ENCODE results near the gene DLK2.

DNA sequence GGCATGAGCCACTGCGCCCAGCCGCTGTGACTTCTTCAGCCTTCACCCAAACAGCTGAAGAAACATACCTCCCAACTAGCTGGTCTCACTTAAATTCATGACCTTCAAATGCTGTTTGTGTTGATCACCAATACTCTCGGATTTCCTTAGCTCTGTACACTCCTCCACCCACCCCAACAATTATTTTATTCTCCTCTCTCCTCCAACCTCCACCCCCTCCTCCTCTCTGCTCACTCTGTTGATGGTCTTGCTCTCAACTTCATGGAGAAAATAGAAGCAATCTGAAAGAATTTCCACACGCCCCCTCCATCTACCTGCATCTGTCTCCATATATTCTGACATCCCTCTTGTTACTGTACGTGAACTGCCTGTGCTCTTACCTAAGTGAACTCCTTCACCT is 6.6 kb upstream of the DLK2 start:
- TF ChIP-seq, protein P1, sequence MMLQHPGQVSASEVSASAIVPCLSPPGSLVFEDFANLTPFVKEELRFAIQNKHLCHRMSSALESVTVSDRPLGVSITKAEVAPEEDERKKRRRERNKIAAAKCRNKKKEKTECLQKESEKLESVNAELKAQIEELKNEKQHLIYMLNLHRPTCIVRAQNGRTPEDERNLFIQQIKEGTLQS (CRISPR knock-in tag; conservative IDR thresholded peaks at IDR 0.05), result no peak
- TF ChIP-seq CBFB (CRISPR knock-in tag; IDR thresholded peaks at IDR 0.05; ENCODE audit: low read depth) (no peak), TEAD4 (CRISPR knock-in tag; IDR thresholded peaks at IDR 0.05) (no peak), ZNF396 (CRISPR knock-in tag; IDR thresholded peaks at IDR 0.05; ENCODE audit: borderline replicate concordance) (no peak), FOXJ3 (CRISPR knock-in tag; IDR thresholded peaks at IDR 0.05; ENCODE audit: borderline replicate concordance) (no peak), TP53 (CRISPR knock-in tag; IDR thresholded peaks at IDR 0.05) (no peak), JUN (CRISPR knock-in tag; IDR thresholded peaks at IDR 0.05) (no peak), RELA (CRISPR knock-in tag; IDR thresholded peaks at IDR 0.05; ENCODE audit: borderline replicate concordance) (no peak), NR1H2 (CRISPR knock-in tag; IDR thresholded peaks at IDR 0.05) (no peak), KAT7 (CRISPR knock-in tag; IDR thresholded peaks at IDR 0.05; ENCODE audit: borderline replicate concordance) (no peak)
- TF ChIP-seq, protein P2, sequence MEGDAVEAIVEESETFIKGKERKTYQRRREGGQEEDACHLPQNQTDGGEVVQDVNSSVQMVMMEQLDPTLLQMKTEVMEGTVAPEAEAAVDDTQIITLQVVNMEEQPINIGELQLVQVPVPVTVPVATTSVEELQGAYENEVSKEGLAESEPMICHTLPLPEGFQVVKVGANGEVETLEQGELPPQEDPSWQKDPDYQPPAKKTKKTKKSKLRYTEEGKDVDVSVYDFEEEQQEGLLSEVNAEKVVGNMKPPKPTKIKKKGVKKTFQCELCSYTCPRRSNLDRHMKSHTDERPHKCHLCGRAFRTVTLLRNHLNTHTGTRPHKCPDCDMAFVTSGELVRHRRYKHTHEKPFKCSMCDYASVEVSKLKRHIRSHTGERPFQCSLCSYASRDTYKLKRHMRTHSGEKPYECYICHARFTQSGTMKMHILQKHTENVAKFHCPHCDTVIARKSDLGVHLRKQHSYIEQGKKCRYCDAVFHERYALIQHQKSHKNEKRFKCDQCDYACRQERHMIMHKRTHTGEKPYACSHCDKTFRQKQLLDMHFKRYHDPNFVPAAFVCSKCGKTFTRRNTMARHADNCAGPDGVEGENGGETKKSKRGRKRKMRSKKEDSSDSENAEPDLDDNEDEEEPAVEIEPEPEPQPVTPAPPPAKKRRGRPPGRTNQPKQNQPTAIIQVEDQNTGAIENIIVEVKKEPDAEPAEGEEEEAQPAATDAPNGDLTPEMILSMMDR (IDR thresholded peaks at IDR 0.05), result no peak
- TF ChIP-seq, protein P3, sequence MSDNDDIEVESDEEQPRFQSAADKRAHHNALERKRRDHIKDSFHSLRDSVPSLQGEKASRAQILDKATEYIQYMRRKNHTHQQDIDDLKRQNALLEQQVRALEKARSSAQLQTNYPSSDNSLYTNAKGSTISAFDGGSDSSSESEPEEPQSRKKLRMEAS (CRISPR knock-in tag; IDR thresholded peaks at IDR 0.05), result no peak
- TF ChIP-seq, protein P4, sequence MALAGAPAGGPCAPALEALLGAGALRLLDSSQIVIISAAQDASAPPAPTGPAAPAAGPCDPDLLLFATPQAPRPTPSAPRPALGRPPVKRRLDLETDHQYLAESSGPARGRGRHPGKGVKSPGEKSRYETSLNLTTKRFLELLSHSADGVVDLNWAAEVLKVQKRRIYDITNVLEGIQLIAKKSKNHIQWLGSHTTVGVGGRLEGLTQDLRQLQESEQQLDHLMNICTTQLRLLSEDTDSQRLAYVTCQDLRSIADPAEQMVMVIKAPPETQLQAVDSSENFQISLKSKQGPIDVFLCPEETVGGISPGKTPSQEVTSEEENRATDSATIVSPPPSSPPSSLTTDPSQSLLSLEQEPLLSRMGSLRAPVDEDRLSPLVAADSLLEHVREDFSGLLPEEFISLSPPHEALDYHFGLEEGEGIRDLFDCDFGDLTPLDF (CRISPR knock-in tag; IDR thresholded peaks at IDR 0.05), result no peak

Data from WTC11 (cell line).